Karpas-422 (cell line): ENCODE data around the gene SELENOV. TPM values are rescaled to one million over a fixed set of nuclear protein-coding genes. Genes with fewer than 3 reads are reported as not detected.
A peak's percentile ranks its signal among the peaks of the same experiment; 100 is the strongest.

ENCODE experiments used
- DNase-seq: peaks from one replicate; pipeline ENCODE4 v3.0.0-alpha.2; 2015
- H2AFZ ChIP-seq: fragments of 200-600 bp; sonication (generic); 2 replicates; pipeline ENCODE4 v1.6.1; 2014; ENCODE audit warnings: antibody characterized with exemption, low read length, mixed read lengths
- H3K27ac ChIP-seq: fragments of 200-600 bp; sonication (generic); 2 replicates; pipeline ENCODE4 v1.5.1; 2014; ENCODE audit warnings: mild to moderate bottlenecking, low read length, moderate library complexity
- H3K27me3 ChIP-seq: fragments of 200-600 bp; sonication (generic); 2 replicates; pipeline ENCODE4 v1.6.1; 2014; ENCODE audit warnings: low read length, mixed read lengths
- H3K36me3 ChIP-seq: fragments of 200-600 bp; sonication (generic); 2 replicates; pipeline ENCODE4 v1.6.1; 2014; ENCODE audit warnings: low read length, mixed read lengths; ENCODE audit not compliant: insufficient read depth
- H3K4me1 ChIP-seq: fragments of 200-600 bp; sonication (generic); 2 replicates; pipeline ENCODE4 v1.6.1; 2014; ENCODE audit warnings: mild to moderate bottlenecking, low read length, mixed read lengths
- H3K4me2 ChIP-seq: fragments of 200-600 bp; sonication (generic); 2 replicates; pipeline ENCODE4 v1.6.1; 2014; ENCODE audit warnings: low read length, low read depth, mild to moderate bottlenecking; ENCODE audit not compliant: poor library complexity, severe bottlenecking
- H3K4me3 ChIP-seq: fragments of 200-600 bp; sonication (generic); 2 replicates; pipeline ENCODE4 v1.5.1; 2014; ENCODE audit warnings: mild to moderate bottlenecking, antibody characterized with exemption, low read length, mixed read lengths
- H3K79me2 ChIP-seq: fragments of 200-600 bp; sonication (generic); 2 replicates; pipeline ENCODE4 v1.6.1; 2014; ENCODE audit warnings: mild to moderate bottlenecking, low read length, mixed read lengths
- H3K9ac ChIP-seq: fragments of 200-600 bp; sonication (generic); 2 replicates; pipeline ENCODE4 v1.6.0; 2014; ENCODE audit warnings: low read length
- H3K9me2 ChIP-seq: fragments of 200-600 bp; sonication (generic), shearing (Covaris generic); replicated peaks from 2 replicates; pipeline ENCODE4 v1.6.0; 2014; ENCODE audit warnings: mild to moderate bottlenecking, low read length, moderate library complexity; ENCODE audit not compliant: insufficient read depth
- H3K9me3 ChIP-seq: fragments of 300-700, 200-600 bp; sonication (generic); 2 replicates; pipeline ENCODE4 v1.6.1; 2014; ENCODE audit warnings: low read length, mixed read lengths
- H4K20me1 ChIP-seq: fragments of 200-600 bp; sonication (generic); 2 replicates; pipeline ENCODE4 v1.6.1; 2014; ENCODE audit warnings: mild to moderate bottlenecking, antibody characterized with exemption, low read length, low read depth; ENCODE audit not compliant: insufficient read depth
- total RNA-seq: library from RNA; depleted of rRNA; stranded (reverse); fragments of >200 nt; shearing (Covaris generic); gene quantifications from 2 replicates; pipeline ENCODE4 v1.2.3, GENCODE V29; 2014; ENCODE audit warnings: low replicate concordance

The SELENOV gene
- total RNA-seq, 1 experiment from 2014 or later: not detected

- Histone ChIP-seq H3K36me3 (no peaks in the 10 kb centered on the region), H3K4me2 (peak overlapping the region; percentile 87), H2AFZ (peak overlapping the region; percentile 83; the same call in 1 of the 2 replicates), H3K9ac (peak overlapping the region; percentile 66), H3K79me2 (no peaks in the 10 kb centered on the region), H3K9me3 (no peaks in the 10 kb centered on the region), H4K20me1 (no peaks in the 10 kb centered on the region), H3K27me3 (no peaks in the 10 kb centered on the region), H3K27ac (no peak overlapping the region), H3K4me3 (peak overlapping the region; percentile 73), H3K9me2 (no peaks in the 10 kb centered on the region), H3K4me1 (peaks cover 18% of the 10 kb centered on the region)
- DNase-seq: peak; percentile 83
Measured at GRCh38 chr19:39506944-39507714, 7.8 kb upstream of the SELENOV start.

- Histone ChIP-seq H3K4me3 (peak overlapping the region; percentile 73), H4K20me1 (no peaks in the 10 kb centered on the region), H3K79me2 (no peaks in the 10 kb centered on the region), H3K9ac (peak overlapping the region; percentile 66), H3K36me3 (no peaks in the 10 kb centered on the region), H3K4me2 (peak overlapping the region; percentile 87), H3K9me3 (no peaks in the 10 kb centered on the region), H3K27me3 (no peaks in the 10 kb centered on the region), H3K4me1 (peaks cover 18% of the 10 kb centered on the region), H2AFZ (peak overlapping the region; percentile 83; the same call in 1 of the 2 replicates), H3K27ac (no peak overlapping the region), H3K9me2 (no peaks in the 10 kb centered on the region)
- no peak for DNase-seq
Measured at GRCh38 chr19:39507715-39508364, 7.1 kb upstream of the SELENOV start.

GRCh38 chr19:39508629-39509028 is 6.3 kb upstream of the SELENOV start:
- H4K20me1 ChIP-seq: no peaks in the 10 kb centered on the region
- no peak overlapping the region for H3K4me2 ChIP-seq
- H3K9ac ChIP-seq: no peak overlapping the region
- no peak overlapping the region for H2AFZ ChIP-seq
- no peaks in the 10 kb centered on the region for H3K79me2 ChIP-seq
- no peaks in the 10 kb centered on the region for H3K9me2 ChIP-seq
- H3K9me3 ChIP-seq: no peaks in the 10 kb centered on the region
- DNase-seq: no peak
- H3K4me3 ChIP-seq: no peak overlapping the region
- H3K27ac ChIP-seq: no peak overlapping the region
- peaks cover 18% of the 10 kb centered on the region for H3K4me1 ChIP-seq
- no peaks in the 10 kb centered on the region for H3K27me3 ChIP-seq
- H3K36me3 ChIP-seq: no peaks in the 10 kb centered on the region

GRCh38 chr19:39509233-39509632 is 5.7 kb upstream of the SELENOV start:
- H3K9me3 ChIP-seq: no peaks in the 10 kb centered on the region

GRCh38 chr19:39512988-39513387 is 2.0 kb upstream of the SELENOV start:
- no peak overlapping the region for H3K4me2 ChIP-seq
- no peaks in the 10 kb centered on the region for H3K79me2 ChIP-seq
- DNase-seq: no peak
- H3K9me3 ChIP-seq: no peaks in the 10 kb centered on the region
- H3K27ac ChIP-seq: no peak overlapping the region
- no peaks in the 10 kb centered on the region for H4K20me1 ChIP-seq
- no peak overlapping the region for H3K4me3 ChIP-seq
- no peaks in the 10 kb centered on the region for H3K27me3 ChIP-seq
- no peaks in the 10 kb centered on the region for H3K36me3 ChIP-seq
- no peaks in the 10 kb centered on the region for H3K9me2 ChIP-seq
- peaks cover 2% of the 10 kb centered on the region for H3K4me1 ChIP-seq
- H2AFZ ChIP-seq: no peak overlapping the region
- H3K9ac ChIP-seq: no peak overlapping the region

More at GRCh38 chr19:39509233-39509632, 5.7 kb upstream of the SELENOV start:
- Histone ChIP-seq H3K79me2 (no peaks in the 10 kb centered on the region), H3K9me2 (no peaks in the 10 kb centered on the region), H3K4me2 (no peak overlapping the region), H2AFZ (no peak overlapping the region), H3K4me3 (no peak overlapping the region), H3K4me1 (peaks cover 18% of the 10 kb centered on the region), H3K27me3 (no peaks in the 10 kb centered on the region), H3K9ac (no peak overlapping the region), H3K36me3 (no peaks in the 10 kb centered on the region), H3K27ac (no peak overlapping the region), H4K20me1 (no peaks in the 10 kb centered on the region)
- no peak for DNase-seq

GRCh38 chr19:39515551-39516191 is 732 bp downstream of the SELENOV start:
- Histone ChIP-seq H3K27ac (no peak overlapping the region), H3K9ac (no peak overlapping the region), H3K27me3 (no peaks in the 10 kb centered on the region), H3K9me2 (no peaks in the 10 kb centered on the region), H3K4me2 (no peak overlapping the region), H3K36me3 (no peaks in the 10 kb centered on the region), H3K4me1 (no peaks in the 10 kb centered on the region), H3K79me2 (no peaks in the 10 kb centered on the region), H3K4me3 (no peak overlapping the region), H4K20me1 (no peaks in the 10 kb centered on the region), H3K9me3 (no peaks in the 10 kb centered on the region), H2AFZ (no peak overlapping the region)
- DNase-seq: no peak

- H3K27ac ChIP-seq: no peak overlapping the region
- no peaks in the 10 kb centered on the region for H3K27me3 ChIP-seq
- no peaks in the 10 kb centered on the region for H3K36me3 ChIP-seq
- H4K20me1 ChIP-seq: no peaks in the 10 kb centered on the region
- no peak overlapping the region for H3K9ac ChIP-seq
- no peaks in the 10 kb centered on the region for H3K4me1 ChIP-seq
- no peak overlapping the region for H3K4me2 ChIP-seq
- DNase-seq: no peak
- H2AFZ ChIP-seq: no peak overlapping the region
- no peaks in the 10 kb centered on the region for H3K9me3 ChIP-seq
- H3K79me2 ChIP-seq: no peaks in the 10 kb centered on the region
- H3K9me2 ChIP-seq: no peaks in the 10 kb centered on the region
- H3K4me3 ChIP-seq: no peak overlapping the region
Measured at GRCh38 chr19:39516270-39516669, 1.3 kb downstream of the SELENOV start.

- H3K9me3 ChIP-seq: no peaks in the 10 kb centered on the region
- H3K4me3 ChIP-seq: no peak overlapping the region
- H3K36me3 ChIP-seq: no peaks in the 10 kb centered on the region
- H2AFZ ChIP-seq: no peak overlapping the region
- no peak for DNase-seq
- H3K27ac ChIP-seq: no peak overlapping the region
- H3K79me2 ChIP-seq: no peaks in the 10 kb centered on the region
- H3K4me1 ChIP-seq: no peaks in the 10 kb centered on the region
- H3K9me2 ChIP-seq: no peaks in the 10 kb centered on the region
- no peaks in the 10 kb centered on the region for H3K27me3 ChIP-seq
- no peaks in the 10 kb centered on the region for H4K20me1 ChIP-seq
- no peak overlapping the region for H3K4me2 ChIP-seq
- no peak overlapping the region for H3K9ac ChIP-seq
Measured at GRCh38 chr19:39517432-39517831, 2.5 kb downstream of the SELENOV start.
